ENCODE results near the gene HELZ2. TPM values are rescaled to one million over a fixed set of nuclear protein-coding genes. Genes with fewer than 3 reads are reported as not detected.
"Not testable (repeated sequence)": the region's sequence is repeated elsewhere in the genome, so short reads cannot be mapped to it uniquely, and the experiment has no call there.

HELZ2 gene
- total and polyA plus RNA-seq, 5 donors from 2014 or later = 5.8 to 124 (median 7.2) TPM

- no peaks in the 10 kb centered on the region for H3K9me3 ChIP-seq (ENCODE audit: control insufficient read depth in 2 of 2, low read length in 2 of 2)
- no peak for ATAC-seq (ENCODE audit: low read depth in 2 of 2)
These were observed 1.0 kb downstream of the HELZ2 start for GRCh38 chr20:63572788-63573646.

GRCh38 chr20:63572071-63572787, 1.8 kb downstream of the HELZ2 start:
- ATAC-seq (ENCODE audit: low read depth in 2 of 2) = no peak
- Histone ChIP-seq H3K36me3 (ENCODE audit: control insufficient read depth, insufficient read depth, low read length) (no peaks in the 10 kb centered on the region), H3K27ac (ENCODE audit: insufficient read depth, low read length, poor library complexity, severe bottlenecking) (no peak overlapping the region), H3K4me1 (ENCODE audit: control insufficient read depth, insufficient read depth, low read length, poor library complexity, severe bottlenecking) (peaks cover 51% of the 10 kb centered on the region), H3K27me3 (ENCODE audit: control insufficient read depth, insufficient read depth, low read length) (no peaks in the 10 kb centered on the region), H3K9me3 (ENCODE audit: control insufficient read depth in 2 of 2, low read length in 2 of 2) (no peaks in the 10 kb centered on the region), H3K4me3 (ENCODE audit: low read depth, low read length) (no peak overlapping the region)
- H3K4me3 Mint-ChIP-seq = no peak overlapping the region
- H3K27ac Mint-ChIP-seq = no peak overlapping the region
- DNase-seq = no peak
- no peaks in the 10 kb centered on the region for H3K27me3 Mint-ChIP-seq
- H3K9me3 Mint-ChIP-seq = peaks cover 0 to 2% (median 0%) of the 10 kb centered on the region in 7 donors
- peaks cover 0 to 26% (median 10%) of the 10 kb centered on the region in 4 donors for H3K4me1 Mint-ChIP-seq
- H3K36me3 Mint-ChIP-seq = no peaks in the 10 kb centered on the region

More at GRCh38 chr20:63572788-63573646, 1.0 kb downstream of the HELZ2 start:
- Histone ChIP-seq H3K27me3 (ENCODE audit: control insufficient read depth, insufficient read depth, low read length) (no peaks in the 10 kb centered on the region), H3K4me3 (ENCODE audit: low read depth, low read length) (peak overlapping the region; percentile 62), H3K36me3 (ENCODE audit: control insufficient read depth, insufficient read depth, low read length) (no peaks in the 10 kb centered on the region), H3K27ac (ENCODE audit: insufficient read depth, low read length, poor library complexity, severe bottlenecking) (peak overlapping the region; percentile 55), H3K4me1 (ENCODE audit: control insufficient read depth, insufficient read depth, low read length, poor library complexity, severe bottlenecking) (peaks cover 44% of the 10 kb centered on the region)
- H3K27me3 Mint-ChIP-seq = no peaks in the 10 kb centered on the region
- H3K9me3 Mint-ChIP-seq = peaks cover 0 to 2% (median 0%) of the 10 kb centered on the region in 7 donors
- DNase-seq = no peak
- H3K4me1 Mint-ChIP-seq = peaks cover 0 to 18% (median 6%) of the 10 kb centered on the region in 4 donors
- H3K36me3 Mint-ChIP-seq = no peaks in the 10 kb centered on the region
- peak overlapping the region; percentile 41 to 85 (median 71) for H3K4me3 Mint-ChIP-seq
- H3K27ac Mint-ChIP-seq = peak overlapping the region in 1 of 3 donors; percentile 56

- not testable (repeated sequence) for H3K36me3 Mint-ChIP-seq
- H3K4me1 Mint-ChIP-seq = peaks cover 0 to 27% (median 8%) of the 10 kb centered on the region in 4 donors
- H3K4me1 ChIP-seq (ENCODE audit: control insufficient read depth, insufficient read depth, low read length, poor library complexity, severe bottlenecking) = peaks cover 56% of the 10 kb centered on the region
These were observed 3.0 kb downstream of the HELZ2 start for GRCh38 chr20:63571087-63571478.

GRCh38 chr20:63570281-63571086, 3.6 kb downstream of the HELZ2 start:
- H3K27me3 Mint-ChIP-seq = no peaks in the 10 kb centered on the region
- peak overlapping the region in 1 of 4 donors; percentile 60 for H3K4me3 Mint-ChIP-seq
- no peaks in the 10 kb centered on the region for H3K27me3 ChIP-seq (ENCODE audit: control insufficient read depth, insufficient read depth, low read length)
- H3K36me3 Mint-ChIP-seq = no peaks in the 10 kb centered on the region
- DNase-seq (no peak), ATAC-seq (ENCODE audit: low read depth in 2 of 2) (no peak)
- H3K27ac Mint-ChIP-seq = no peak overlapping the region
- H3K9me3 Mint-ChIP-seq = no peaks in the 10 kb centered on the region
- H3K9me3 ChIP-seq (ENCODE audit: control insufficient read depth in 2 of 2, low read length in 2 of 2) = no peaks in the 10 kb centered on the region
- no peak overlapping the region for H3K4me3 ChIP-seq (ENCODE audit: low read depth, low read length)
- H3K27ac ChIP-seq (ENCODE audit: insufficient read depth, low read length, poor library complexity, severe bottlenecking) = no peak overlapping the region
- no peaks in the 10 kb centered on the region for H3K36me3 ChIP-seq (ENCODE audit: control insufficient read depth, insufficient read depth, low read length)
- peaks cover 56% of the 10 kb centered on the region for H3K4me1 ChIP-seq (ENCODE audit: control insufficient read depth, insufficient read depth, low read length, poor library complexity, severe bottlenecking)
- H3K4me1 Mint-ChIP-seq = peaks cover 0 to 27% (median 8%) of the 10 kb centered on the region in 4 donors

More at GRCh38 chr20:63571087-63571478, 3.0 kb downstream of the HELZ2 start:
- H3K4me3 ChIP-seq (ENCODE audit: low read depth, low read length); DNase-seq; H3K27me3 ChIP-seq (ENCODE audit: control insufficient read depth, insufficient read depth, low read length); H3K27ac ChIP-seq (ENCODE audit: insufficient read depth, low read length, poor library complexity, severe bottlenecking); H3K27me3 Mint-ChIP-seq; H3K36me3 ChIP-seq (ENCODE audit: control insufficient read depth, insufficient read depth, low read length); H3K9me3 Mint-ChIP-seq; H3K9me3 ChIP-seq (ENCODE audit: control insufficient read depth in 2 of 2, low read length in 2 of 2); ATAC-seq (ENCODE audit: low read depth in 2 of 2); H3K4me3 Mint-ChIP-seq; H3K27ac Mint-ChIP-seq: not testable (repeated sequence)

GRCh38 chr20:63568986-63569949, 4.8 kb downstream of the HELZ2 start:
- Mint-ChIP-seq H3K36me3 (no peaks in the 10 kb centered on the region), H3K27me3 (no peaks in the 10 kb centered on the region), H3K4me3 (peak overlapping the region; percentile 38 to 87 (median 58)), H3K9me3 (no peaks in the 10 kb centered on the region), H3K4me1 (peaks cover 0 to 27% (median 8%) of the 10 kb centered on the region in 4 donors), H3K27ac (peak overlapping the region in 2 of 3 donors; percentile 62 to 80)
- DNase-seq = no peak
- Histone ChIP-seq H3K4me1 (ENCODE audit: control insufficient read depth, insufficient read depth, low read length, poor library complexity, severe bottlenecking) (peaks cover 49% of the 10 kb centered on the region), H3K36me3 (ENCODE audit: control insufficient read depth, insufficient read depth, low read length) (peaks cover 7% of the 10 kb centered on the region), H3K27ac (ENCODE audit: insufficient read depth, low read length, poor library complexity, severe bottlenecking) (no peak overlapping the region), H3K27me3 (ENCODE audit: control insufficient read depth, insufficient read depth, low read length) (no peaks in the 10 kb centered on the region), H3K9me3 (ENCODE audit: control insufficient read depth in 2 of 2, low read length in 2 of 2) (no peaks in the 10 kb centered on the region), H3K4me3 (ENCODE audit: low read depth, low read length) (no peak overlapping the region)
- no peak for ATAC-seq (ENCODE audit: low read depth in 2 of 2)

GRCh38 chr20:63568170-63568981, 5.7 kb downstream of the HELZ2 start:
- Histone ChIP-seq H3K27me3 (ENCODE audit: control insufficient read depth, insufficient read depth, low read length) (no peaks in the 10 kb centered on the region), H3K27ac (ENCODE audit: insufficient read depth, low read length, poor library complexity, severe bottlenecking) (peak overlapping the region; percentile 60), H3K9me3 (ENCODE audit: control insufficient read depth in 2 of 2, low read length in 2 of 2) (no peaks in the 10 kb centered on the region), H3K4me3 (ENCODE audit: low read depth, low read length) (peak overlapping the region; percentile 53), H3K36me3 (ENCODE audit: control insufficient read depth, insufficient read depth, low read length) (peaks cover 12% of the 10 kb centered on the region), H3K4me1 (ENCODE audit: control insufficient read depth, insufficient read depth, low read length, poor library complexity, severe bottlenecking) (peaks cover 45% of the 10 kb centered on the region)
- ATAC-seq (ENCODE audit: low read depth in 2 of 2) (peak; percentile 8 to 16), DNase-seq (no peak)
- Mint-ChIP-seq H3K9me3 (no peaks in the 10 kb centered on the region), H3K4me3 (peak overlapping the region; percentile 83 to 90 (median 87)), H3K27me3 (no peaks in the 10 kb centered on the region), H3K4me1 (peaks cover 0 to 27% (median 8%) of the 10 kb centered on the region in 4 donors), H3K27ac (peak overlapping the region; percentile 56 to 79 (median 62)), H3K36me3 (no peaks in the 10 kb centered on the region)

Data from CD4-positive, CD25-positive, alpha-beta regulatory T cell (primary cell).